Measurements from ENCODE around the gene SAG. TPM values are rescaled to one million over a fixed set of nuclear protein-coding genes. Genes with fewer than 3 reads are reported as not detected.

The SAG gene
- total RNA-seq, 2 experiments from 2014 or later: 0.32 TPM; not detected in 1

DNA sequence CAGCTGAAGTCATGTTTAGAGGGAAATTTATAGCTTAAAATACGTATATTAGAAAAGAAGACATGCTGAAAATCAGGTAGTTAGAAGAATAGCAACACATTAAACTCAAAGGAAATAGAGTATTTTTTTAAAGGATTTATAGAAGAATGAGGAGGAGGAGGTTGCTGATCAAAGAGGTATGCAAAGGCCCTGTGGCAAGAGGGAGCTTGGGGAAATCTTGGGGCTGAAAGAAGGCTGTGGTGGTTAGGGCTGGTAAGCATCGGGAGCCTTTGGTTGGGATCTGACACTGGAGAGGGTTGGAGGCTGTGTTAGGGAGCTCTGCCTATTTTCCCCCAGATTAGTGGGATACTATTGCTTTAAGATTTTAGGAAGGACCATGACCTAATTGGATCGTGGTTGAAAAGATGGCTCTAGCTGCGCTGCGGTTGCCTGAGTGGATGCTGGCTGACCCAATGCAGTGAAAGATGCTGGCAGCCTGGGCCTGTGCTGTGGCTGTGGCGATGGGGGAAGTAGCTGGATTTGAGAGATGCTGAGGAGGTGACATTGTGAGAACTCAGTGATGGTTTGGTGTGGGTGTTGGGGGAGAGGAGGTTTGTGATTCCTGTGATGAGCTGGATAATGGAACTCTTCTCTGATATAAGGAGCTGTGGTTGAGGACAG lies 58.4 kb downstream of the SAG start:
- peaks cover 81% of the 10 kb centered on the region for H3K36me3 ChIP-seq (ENCODE audit: insufficient read depth, low read length)
- peaks cover 90% of the 10 kb centered on the region for H3K4me1 ChIP-seq (ENCODE audit: insufficient read depth, low read length, poor library complexity, severe bottlenecking)
- ChIA-PET CTCF (ENCODE audit: unreplicated experiment) (interaction anchor here (0.5 to 1.2 kb wide), 2 partner anchors 8 to 89 kb away, joined by 3 read pairs; no protein-coding TSS in a partner anchor), POLR2A (interaction anchor here (0.6 to 2.9 kb wide), 9 partner anchors 10 to 305 kb away, joined by 3 to 11 read pairs (median 3); partner anchors contain the start of gene SAG)
- no peak overlapping the region for H3K4me3 ChIP-seq (ENCODE audit: low read depth, low read length, poor library complexity, severe bottlenecking)
- peak overlapping the region; percentile 29 for H3K27ac ChIP-seq (ENCODE audit: low read depth, low read length, poor library complexity, severe bottlenecking)
- intact Hi-C loops (cut with micrococcal nuclease; ENCODE audit: unreplicated experiment): no loop called here
- DNase-seq (ENCODE audit: low spot score): no peak
- TF ChIP-seq EZH2phosphoT487 (IDR thresholded peaks at IDR 0.05; ENCODE audit: borderline replicate concordance, low read depth, low read length): no peak
- TF ChIP-seq, protein P1, sequence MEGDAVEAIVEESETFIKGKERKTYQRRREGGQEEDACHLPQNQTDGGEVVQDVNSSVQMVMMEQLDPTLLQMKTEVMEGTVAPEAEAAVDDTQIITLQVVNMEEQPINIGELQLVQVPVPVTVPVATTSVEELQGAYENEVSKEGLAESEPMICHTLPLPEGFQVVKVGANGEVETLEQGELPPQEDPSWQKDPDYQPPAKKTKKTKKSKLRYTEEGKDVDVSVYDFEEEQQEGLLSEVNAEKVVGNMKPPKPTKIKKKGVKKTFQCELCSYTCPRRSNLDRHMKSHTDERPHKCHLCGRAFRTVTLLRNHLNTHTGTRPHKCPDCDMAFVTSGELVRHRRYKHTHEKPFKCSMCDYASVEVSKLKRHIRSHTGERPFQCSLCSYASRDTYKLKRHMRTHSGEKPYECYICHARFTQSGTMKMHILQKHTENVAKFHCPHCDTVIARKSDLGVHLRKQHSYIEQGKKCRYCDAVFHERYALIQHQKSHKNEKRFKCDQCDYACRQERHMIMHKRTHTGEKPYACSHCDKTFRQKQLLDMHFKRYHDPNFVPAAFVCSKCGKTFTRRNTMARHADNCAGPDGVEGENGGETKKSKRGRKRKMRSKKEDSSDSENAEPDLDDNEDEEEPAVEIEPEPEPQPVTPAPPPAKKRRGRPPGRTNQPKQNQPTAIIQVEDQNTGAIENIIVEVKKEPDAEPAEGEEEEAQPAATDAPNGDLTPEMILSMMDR (conservative IDR thresholded peaks at IDR 0.05; ENCODE audit: low read length): no peak
- peaks cover 24% of the 10 kb centered on the region; the same call in 1 of the 2 replicates for H3K9me3 ChIP-seq (ENCODE audit: low read length)
- H2AFZ ChIP-seq (ENCODE audit: low read length): no peak overlapping the region
- H3K79me2 ChIP-seq (ENCODE audit: insufficient read depth, low read depth, low read length): peaks cover 92% of the 10 kb centered on the region
- H4K20me1 ChIP-seq (ENCODE audit: insufficient read depth, low read length): no peaks in the 10 kb centered on the region
- no peaks in the 10 kb centered on the region for H3K9me2 ChIP-seq (ENCODE audit: insufficient read depth, low read length)
- H3K4me2 ChIP-seq (ENCODE audit: low read length): no peak overlapping the region
- BruUV-seq (replicated peaks): no TSS peak

DNA sequence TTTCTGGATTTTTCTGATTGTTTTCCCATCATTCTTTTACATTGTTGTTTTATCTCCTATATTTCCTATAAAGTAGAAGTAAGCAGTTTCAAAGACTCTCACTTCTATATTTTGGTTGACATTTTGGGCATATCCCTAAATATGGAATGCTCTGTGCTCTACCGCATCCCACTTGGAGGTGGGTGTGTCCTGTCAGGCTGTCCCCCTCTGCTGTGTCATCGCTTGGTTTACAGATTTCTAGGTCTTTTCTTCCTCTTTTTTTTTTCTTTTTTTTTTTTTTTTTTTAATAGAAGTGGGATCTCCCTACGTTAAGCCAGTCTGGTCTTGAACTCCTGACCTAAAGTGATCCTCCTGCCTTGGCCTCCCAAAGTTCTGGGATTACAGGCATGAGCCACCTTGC lies 60.0 kb downstream of the SAG start:
- ChIA-PET CTCF (ENCODE audit: unreplicated experiment) (no interaction called here), POLR2A (no interaction called here)
- Histone ChIP-seq H3K36me3 (ENCODE audit: insufficient read depth, low read length) (peaks cover 79% of the 10 kb centered on the region), H3K27ac (ENCODE audit: low read depth, low read length, poor library complexity, severe bottlenecking) (no peak overlapping the region), H3K9me3 (ENCODE audit: low read length) (peaks cover 24% of the 10 kb centered on the region; the same call in 1 of the 2 replicates), H3K79me2 (ENCODE audit: insufficient read depth, low read depth, low read length) (peaks cover 92% of the 10 kb centered on the region), H3K9me2 (ENCODE audit: insufficient read depth, low read length) (no peaks in the 10 kb centered on the region), H4K20me1 (ENCODE audit: insufficient read depth, low read length) (no peaks in the 10 kb centered on the region), H3K4me3 (ENCODE audit: low read depth, low read length, poor library complexity, severe bottlenecking) (no peak overlapping the region), H3K4me2 (ENCODE audit: low read length) (no peak overlapping the region), H3K4me1 (ENCODE audit: insufficient read depth, low read length, poor library complexity, severe bottlenecking) (peaks cover 95% of the 10 kb centered on the region), H2AFZ (ENCODE audit: low read length) (no peak overlapping the region)
- intact Hi-C loops (cut with micrococcal nuclease; ENCODE audit: unreplicated experiment): no loop called here
- no peak for DNase-seq (ENCODE audit: low spot score)
- TF ChIP-seq, protein P1 (conservative IDR thresholded peaks at IDR 0.05; ENCODE audit: low read length): no peak
- no peak for TF ChIP-seq EZH2phosphoT487 (IDR thresholded peaks at IDR 0.05; ENCODE audit: borderline replicate concordance, low read depth, low read length)
- BruUV-seq (replicated peaks): no TSS peak

DNA sequence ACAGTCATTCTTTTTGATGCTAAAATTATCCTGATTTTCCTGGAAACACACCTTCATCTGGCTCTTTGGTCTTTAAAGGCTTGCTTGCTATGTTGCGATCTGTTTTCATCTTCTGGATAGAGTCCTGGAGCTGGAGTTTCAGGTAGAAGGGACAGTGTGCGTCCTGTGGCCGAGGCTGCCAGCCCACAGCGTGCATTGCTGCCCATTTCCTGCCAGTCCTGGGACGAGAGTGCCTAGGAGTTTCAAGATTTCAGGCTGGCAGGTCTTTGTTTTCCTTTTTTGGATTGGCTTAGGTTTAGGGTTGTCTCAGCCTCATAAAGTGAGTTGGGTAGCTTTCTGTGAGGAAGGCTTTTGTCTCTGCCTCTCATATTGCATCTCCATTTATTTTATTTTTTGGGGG lies 61.1 kb downstream of the SAG start:
- no peak for DNase-seq (ENCODE audit: low spot score)
- peaks cover 94% of the 10 kb centered on the region for H3K79me2 ChIP-seq (ENCODE audit: insufficient read depth, low read depth, low read length)
- peak overlapping the region; percentile 12; the same call in 1 of the 2 replicates for H3K4me2 ChIP-seq (ENCODE audit: low read length)
- H3K9me3 ChIP-seq (ENCODE audit: low read length): peaks cover 20% of the 10 kb centered on the region; the same call in 1 of the 2 replicates
- ChIA-PET POLR2A (interaction anchor here (1.0 kb wide), 1 partner anchor 16 kb away, joined by 3 read pairs; no protein-coding TSS in a partner anchor), CTCF (ENCODE audit: unreplicated experiment) (no interaction called here)
- no TSS peak for BruUV-seq (replicated peaks)
- H3K36me3 ChIP-seq (ENCODE audit: insufficient read depth, low read length): peaks cover 81% of the 10 kb centered on the region
- intact Hi-C loops (cut with micrococcal nuclease; ENCODE audit: unreplicated experiment): no loop called here
- TF ChIP-seq, protein P1 (conservative IDR thresholded peaks at IDR 0.05; ENCODE audit: low read length): no peak
- TF ChIP-seq EZH2phosphoT487 (IDR thresholded peaks at IDR 0.05; ENCODE audit: borderline replicate concordance, low read depth, low read length): no peak
- peaks cover 95% of the 10 kb centered on the region for H3K4me1 ChIP-seq (ENCODE audit: insufficient read depth, low read length, poor library complexity, severe bottlenecking)
- H3K4me3 ChIP-seq (ENCODE audit: low read depth, low read length, poor library complexity, severe bottlenecking): no peak overlapping the region
- no peaks in the 10 kb centered on the region for H4K20me1 ChIP-seq (ENCODE audit: insufficient read depth, low read length)
- H2AFZ ChIP-seq (ENCODE audit: low read length): no peak overlapping the region
- H3K9me2 ChIP-seq (ENCODE audit: insufficient read depth, low read length): no peaks in the 10 kb centered on the region
- H3K27ac ChIP-seq (ENCODE audit: low read depth, low read length, poor library complexity, severe bottlenecking): no peak overlapping the region

All from OCI-LY7 (cell line).